MCF 10A (cell line): ENCODE measurements around the gene TSPAN4. TPM values are rescaled to one million over a fixed set of nuclear protein-coding genes. Genes with fewer than 3 reads are reported as not detected.
A peak's percentile ranks its signal among the peaks of the same experiment; 100 is the strongest.

Experiments used
- BruUV-seq: library from RNA; stranded (reverse); fragments of 400-500 nt; replicated peaks from 2 replicates; lab custom pipeline; 2021; lab: Mats Ljungman, UMichigan
- CTCF ChIA-PET: fragments of 300-600 bp; sonication (Branson Sonifier 250); formaldehyde crosslinking; extraction: SDS; loops from one replicate; lab custom pipeline; 2021; ENCODE audit warnings: antibody characterized with exemption, inconsistent platforms; lab: Yijun Ruan, JAX
- POLR2A ChIA-PET: fragments of 300-600, 350-650 bp; sonication (Branson Sonifier 250); formaldehyde crosslinking; extraction: SDS; loops from one replicate; lab custom pipeline; 2020; ENCODE audit warnings: antibody characterized with exemption, inconsistent platforms; lab: Yijun Ruan, JAX
- DNase-seq: peaks from one replicate; pipeline ENCODE4 v3.0.0-alpha.2; 2018; ENCODE audit not compliant: unreplicated experiment
- H3K27ac Mint-ChIP-seq: one replicate; pipeline ENCODE4 v1.8.0; 2022; ENCODE audit warnings: mild to moderate bottlenecking, low read depth, mixed read lengths; ENCODE audit not compliant: unreplicated experiment
- H3K27me3 Mint-ChIP-seq: one replicate; pipeline ENCODE4 v1.8.0; 2022; ENCODE audit warnings: mixed read lengths; ENCODE audit not compliant: insufficient read depth, unreplicated experiment
- H3K36me3 Mint-ChIP-seq: one replicate; pipeline ENCODE4 v1.8.0; 2022; ENCODE audit warnings: mild to moderate bottlenecking, moderate library complexity, mixed read lengths; ENCODE audit not compliant: insufficient read depth, unreplicated experiment
- H3K4me1 Mint-ChIP-seq: one replicate; pipeline ENCODE4 v1.8.0; 2022; ENCODE audit warnings: mixed read lengths; ENCODE audit not compliant: insufficient read depth, unreplicated experiment
- H3K4me3 Mint-ChIP-seq: one replicate; pipeline ENCODE4 v1.8.0; 2022; ENCODE audit warnings: mild to moderate bottlenecking, moderate library complexity, mixed read lengths; ENCODE audit not compliant: unreplicated experiment
- H3K9me3 Mint-ChIP-seq: one replicate; pipeline ENCODE4 v1.8.0; 2022; ENCODE audit warnings: mixed read lengths; ENCODE audit not compliant: unreplicated experiment
- intact Hi-C: fragments of 100-400 bp; cut with micrococcal nuclease; formaldehyde crosslinking; loops from 2 replicates; pipeline ENCODE4 v1.14.1; 2022
- total RNA-seq: library from RNA; stranded (reverse); gene quantifications from 2 replicates; pipeline ENCODE4 v1.2.3, GENCODE V29; 2022
- TF ChIP-seq, protein P1 (sequence below): fragments of 200-600 bp; IDR thresholded peaks from one replicate; pipeline ENCODE4 v1.8.0; 2022; ENCODE audit warnings: antibody characterized with exemption, mild to moderate bottlenecking; ENCODE audit not compliant: unreplicated experiment

Gene TSPAN4
- total RNA-seq, 1 experiment from 2014 or later = 148 TPM

DNA sequence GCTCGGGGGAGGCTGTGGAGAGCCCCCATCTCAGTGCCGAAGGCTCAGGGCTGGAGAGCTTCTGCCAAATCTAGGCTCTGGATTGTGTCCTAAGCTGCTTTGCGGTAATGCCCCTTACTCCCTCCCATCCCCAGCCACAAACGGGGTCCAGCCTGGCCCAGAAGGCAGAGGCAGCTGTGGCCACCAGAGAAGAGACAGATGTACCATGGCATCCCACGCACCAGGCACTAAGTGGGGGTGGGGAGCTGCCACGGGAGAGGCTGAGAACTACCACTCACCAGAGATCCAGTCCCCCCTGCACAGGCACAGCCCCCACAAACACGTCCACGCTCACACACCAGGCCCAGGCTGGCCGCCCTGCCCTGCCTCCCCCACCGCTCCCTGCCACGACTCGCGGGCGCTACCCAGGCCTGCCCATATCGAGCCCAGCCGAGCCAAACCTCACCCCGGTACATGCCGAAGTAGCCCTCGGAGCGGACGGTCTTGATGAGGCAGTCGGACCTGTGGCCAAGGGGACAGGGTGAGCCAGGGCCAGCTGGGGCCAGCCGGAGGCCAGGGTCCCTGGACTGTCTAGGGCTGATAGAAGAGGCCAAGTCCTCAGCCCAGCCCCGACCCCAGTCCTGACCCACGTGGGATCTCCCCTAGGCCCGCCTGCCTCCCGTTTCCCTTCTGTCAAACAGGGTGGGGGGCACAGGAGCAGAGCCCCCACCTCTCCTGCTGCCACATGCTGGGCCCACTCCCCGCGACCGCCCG lies 48.5 kb upstream of the TSPAN4 start:
- Mint-ChIP-seq H3K36me3 (peaks cover 29% of the 10 kb centered on the region), H3K4me3 (peak overlapping the region; percentile 84), H3K4me1 (no peaks in the 10 kb centered on the region), H3K9me3 (no peaks in the 10 kb centered on the region), H3K27me3 (no peaks in the 10 kb centered on the region), H3K27ac (no peak overlapping the region)
- ChIA-PET POLR2A (interaction anchor here (0.7 to 3.8 kb wide), 7 partner anchors 10 to 88 kb away, joined by 3 to 33 read pairs (median 4); partner anchors contain the start of genes GATD1 and RPLP2), CTCF (interaction anchor here (0.7 to 1.6 kb wide), 3 partner anchors 11 to 213 kb away, joined by 3 to 5 read pairs (median 4); no protein-coding TSS in a partner anchor)
- intact Hi-C loops = no loop called here
- TF ChIP-seq, protein P1, sequence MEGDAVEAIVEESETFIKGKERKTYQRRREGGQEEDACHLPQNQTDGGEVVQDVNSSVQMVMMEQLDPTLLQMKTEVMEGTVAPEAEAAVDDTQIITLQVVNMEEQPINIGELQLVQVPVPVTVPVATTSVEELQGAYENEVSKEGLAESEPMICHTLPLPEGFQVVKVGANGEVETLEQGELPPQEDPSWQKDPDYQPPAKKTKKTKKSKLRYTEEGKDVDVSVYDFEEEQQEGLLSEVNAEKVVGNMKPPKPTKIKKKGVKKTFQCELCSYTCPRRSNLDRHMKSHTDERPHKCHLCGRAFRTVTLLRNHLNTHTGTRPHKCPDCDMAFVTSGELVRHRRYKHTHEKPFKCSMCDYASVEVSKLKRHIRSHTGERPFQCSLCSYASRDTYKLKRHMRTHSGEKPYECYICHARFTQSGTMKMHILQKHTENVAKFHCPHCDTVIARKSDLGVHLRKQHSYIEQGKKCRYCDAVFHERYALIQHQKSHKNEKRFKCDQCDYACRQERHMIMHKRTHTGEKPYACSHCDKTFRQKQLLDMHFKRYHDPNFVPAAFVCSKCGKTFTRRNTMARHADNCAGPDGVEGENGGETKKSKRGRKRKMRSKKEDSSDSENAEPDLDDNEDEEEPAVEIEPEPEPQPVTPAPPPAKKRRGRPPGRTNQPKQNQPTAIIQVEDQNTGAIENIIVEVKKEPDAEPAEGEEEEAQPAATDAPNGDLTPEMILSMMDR = no peak
- no TSS peak for BruUV-seq
- no peak for DNase-seq

DNA sequence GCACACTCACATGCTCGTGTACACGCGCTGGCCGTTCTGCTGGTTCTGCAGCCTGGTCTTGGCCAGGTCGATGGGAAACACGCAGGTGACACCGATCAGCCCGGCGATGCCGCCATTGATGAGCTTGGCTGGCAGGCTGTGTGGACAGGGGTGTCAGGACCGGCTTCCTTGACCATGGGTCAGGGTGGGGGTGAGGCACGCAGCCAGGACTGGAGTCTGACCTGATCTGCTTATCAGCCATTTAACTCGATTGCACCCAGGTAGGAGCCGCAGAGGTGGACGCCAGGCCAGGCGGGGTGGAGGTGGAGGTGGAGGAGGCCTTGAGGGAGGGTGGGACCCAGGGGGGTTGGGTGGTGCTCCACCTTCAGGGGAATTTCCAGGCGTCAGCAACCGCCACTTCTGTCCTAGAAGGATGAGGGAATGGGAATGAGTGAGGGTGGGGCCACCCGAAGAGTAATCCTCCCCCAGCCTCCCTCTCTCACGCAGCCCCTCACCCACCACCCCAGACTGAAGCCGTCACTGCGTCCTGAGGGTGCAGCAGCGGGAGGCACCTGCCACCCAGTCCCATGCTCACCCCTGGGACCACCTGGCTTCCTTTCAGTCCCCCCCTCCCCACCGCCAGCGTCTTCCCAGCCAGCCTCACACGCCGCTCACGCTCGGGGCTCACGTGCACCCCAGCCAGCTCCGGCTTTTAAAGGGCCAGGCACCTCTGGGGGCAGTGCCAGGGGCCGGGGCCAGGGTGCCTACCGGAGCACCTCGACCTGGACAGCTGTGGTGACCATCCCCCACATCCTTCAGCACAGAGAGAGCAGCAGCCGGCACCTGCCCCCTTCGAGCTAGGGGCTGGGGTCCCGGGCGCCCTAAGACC lies 47.7 kb upstream of the TSPAN4 start:
- ChIA-PET CTCF (interaction anchor here (1.8 kb wide), 1 partner anchor 11 kb away, joined by 4 read pairs; no protein-coding TSS in a partner anchor), POLR2A (interaction anchor here (0.6 to 3.8 kb wide), 13 partner anchors 9 to 99 kb away, joined by 3 to 41 read pairs (median 10); partner anchors contain the start of genes GATD1, PNPLA2, RPLP2 and TALDO1)
- no peak for DNase-seq
- TF ChIP-seq, protein P1 = no peak
- no TSS peak for BruUV-seq
- Mint-ChIP-seq H3K4me1 (no peaks in the 10 kb centered on the region), H3K4me3 (peak overlapping the region; percentile 84), H3K36me3 (peaks cover 29% of the 10 kb centered on the region), H3K27me3 (no peaks in the 10 kb centered on the region), H3K9me3 (no peaks in the 10 kb centered on the region), H3K27ac (peak overlapping the region; percentile 94)
- intact Hi-C loops = loop anchor here (5.0 kb wide), 1 partner anchor 33 kb away; no protein-coding TSS in a partner anchor

DNA sequence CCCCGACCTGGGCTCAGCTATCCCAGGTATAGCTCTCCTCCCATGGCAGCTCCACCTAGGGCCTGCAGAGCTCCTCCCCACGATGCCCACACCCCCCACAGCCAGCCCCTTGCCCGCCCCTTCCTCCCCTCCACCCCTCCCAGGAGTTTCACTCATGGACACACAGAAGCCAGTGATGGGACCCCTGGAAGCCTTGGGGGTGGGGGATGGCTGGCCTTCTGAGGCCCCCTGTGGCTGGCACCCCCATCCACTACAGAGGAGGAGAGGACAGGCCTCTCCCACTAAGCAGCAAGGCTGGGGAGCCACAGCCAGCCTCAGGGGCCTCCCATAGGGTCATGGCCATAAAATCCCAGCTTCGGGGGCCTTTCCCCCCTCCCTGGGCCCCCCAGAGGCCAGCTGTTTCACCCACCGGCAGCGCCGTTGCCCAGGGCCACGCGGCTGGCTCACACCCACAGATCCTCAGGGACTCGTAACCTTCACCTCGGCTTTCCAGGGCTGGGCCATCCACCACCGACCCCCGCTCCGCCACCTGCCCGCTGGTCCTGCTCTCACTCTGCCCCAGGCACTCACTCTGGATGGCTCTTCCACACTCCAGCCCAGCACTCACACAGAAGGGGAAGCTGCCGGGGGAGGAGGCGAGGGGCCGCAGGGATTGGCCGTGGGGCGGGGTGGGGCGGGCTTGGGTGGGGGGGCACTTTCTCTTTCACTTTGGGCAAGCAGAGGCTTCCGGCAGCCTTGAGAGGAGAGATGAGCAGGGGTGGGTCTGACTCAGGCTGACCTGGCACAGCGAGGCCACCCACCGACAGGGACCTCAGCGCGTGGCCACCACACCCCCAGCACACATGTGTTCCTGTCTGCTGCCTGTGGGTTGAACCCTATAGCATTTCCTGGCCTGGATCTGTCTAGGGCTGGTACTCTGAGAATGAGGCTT lies 46.8 kb upstream of the TSPAN4 start:
- H3K27ac Mint-ChIP-seq = peak overlapping the region; percentile 94
- DNase-seq = peak; percentile 76
- intact Hi-C loops = loop anchor here (2.0 to 5.0 kb wide), 2 partner anchors 34 to 133 kb away; no protein-coding TSS in a partner anchor

More for the DNA sequence above, 46.8 kb upstream of the TSPAN4 start:
- H3K4me3 Mint-ChIP-seq = peak overlapping the region; percentile 84
- H3K27me3 Mint-ChIP-seq = no peaks in the 10 kb centered on the region
- no peaks in the 10 kb centered on the region for H3K9me3 Mint-ChIP-seq
- ChIA-PET CTCF (interaction anchor here (0.5 to 1.8 kb wide), 3 partner anchors 12 to 255 kb away, joined by 3 to 4 read pairs (median 3); partner anchors contain the start of gene TALDO1), POLR2A (interaction anchor here (0.6 to 3.8 kb wide), 21 partner anchors 8 to 228 kb away, joined by 3 to 41 read pairs (median 6); partner anchors contain the start of genes CD151, GATD1, PNPLA2 and RPLP2)
- H3K36me3 Mint-ChIP-seq = peaks cover 33% of the 10 kb centered on the region
- TF ChIP-seq, protein P1 = no peak
- no peaks in the 10 kb centered on the region for H3K4me1 Mint-ChIP-seq
- BruUV-seq = no TSS peak
